ENCODE measurements around the gene SLC15A5.

Gene SLC15A5

GRCh38 chr12:16155938-16156337 is 121.5 kb downstream of the SLC15A5 start:
- no peak for TF ChIP-seq AEBP2 (tag by site-specific recombination; IDR thresholded peaks at IDR 0.05; ENCODE audit: borderline replicate concordance)
- no peak for TF ChIP-seq ZNF660 (tag by site-specific recombination; IDR thresholded peaks at IDR 0.05)
- TF ChIP-seq ZBTB8A (tag by site-specific recombination; IDR thresholded peaks at IDR 0.05), result no peak
- no peak for TF ChIP-seq KLF8 (tag by site-specific recombination; IDR thresholded peaks at IDR 0.05)
- TF ChIP-seq MZF1 (tag by site-specific recombination; IDR thresholded peaks at IDR 0.05; ENCODE audit: borderline replicate concordance), result no peak
- TF ChIP-seq ZNF175 (tag by site-specific recombination; IDR thresholded peaks at IDR 0.05), result no peak
- TF ChIP-seq ZBTB6 (tag by site-specific recombination; IDR thresholded peaks at IDR 0.05), result no peak
- no peak for TF ChIP-seq ZNF530 (tag by site-specific recombination; IDR thresholded peaks at IDR 0.05; ENCODE audit: low read depth)
- TF ChIP-seq ZNF596 (tag by site-specific recombination; IDR thresholded peaks at IDR 0.05), result no peak
- no peak for TF ChIP-seq ZNF488 (tag by site-specific recombination; IDR thresholded peaks at IDR 0.05)
- TF ChIP-seq ZNF324 (tag by site-specific recombination; IDR thresholded peaks at IDR 0.05), result no peak
- TF ChIP-seq ZNF184 (tag by site-specific recombination; IDR thresholded peaks at IDR 0.05), result no peak
- no peak for TF ChIP-seq YY2 (tag by site-specific recombination; IDR thresholded peaks at IDR 0.05)
- TF ChIP-seq ZNF600 (tag by site-specific recombination; IDR thresholded peaks at IDR 0.05), result no peak
- H3K27ac ChIP-seq (ENCODE audit: extremely low read depth, low read depth, low read length), result no peak overlapping the region
- H3K4me3 ChIP-seq (ENCODE audit: low read depth, low read length), result no peak overlapping the region
- H3K9me3 ChIP-seq (ENCODE audit: control insufficient read depth, insufficient read depth, low read depth, low read length), result no peaks in the 10 kb centered on the region
- CTCF ChIA-PET, result no interaction called here
- POLR2A ChIA-PET, result no interaction called here
- H3K36me3 ChIP-seq (ENCODE audit: control insufficient read depth in 2 of 2, insufficient read depth in 1 of 2, low read length in 2 of 2), result no peaks in the 10 kb centered on the region
- no peaks in the 10 kb centered on the region for H3K4me1 ChIP-seq (ENCODE audit: control insufficient read depth, insufficient read depth, low read length)

GRCh38 chr12:16154990-16155389 is 122.5 kb downstream of the SLC15A5 start:
- Histone ChIP-seq H3K4me3 (ENCODE audit: low read depth, low read length) (no peak overlapping the region), H3K27ac (ENCODE audit: extremely low read depth, low read depth, low read length) (no peak overlapping the region), H3K36me3 (ENCODE audit: control insufficient read depth in 2 of 2, insufficient read depth in 1 of 2, low read length in 2 of 2) (no peaks in the 10 kb centered on the region), H3K9me3 (ENCODE audit: control insufficient read depth, insufficient read depth, low read depth, low read length) (no peaks in the 10 kb centered on the region), H3K4me1 (ENCODE audit: control insufficient read depth, insufficient read depth, low read length) (no peaks in the 10 kb centered on the region)
- TF ChIP-seq ZNF555 (tag by site-specific recombination; conservative IDR thresholded peaks at IDR 0.05) (no peak), ZNF624 (tag by site-specific recombination; IDR thresholded peaks at IDR 0.05) (no peak), ZNF335 (tag by site-specific recombination; conservative IDR thresholded peaks at IDR 0.05) (no peak), KLF1 (tag by site-specific recombination; IDR thresholded peaks at IDR 0.05) (no peak), ZNF155 (tag by site-specific recombination; IDR thresholded peaks at IDR 0.05) (no peak), BCL6B (tag by site-specific recombination; IDR thresholded peaks at IDR 0.05) (no peak), ZNF704 (tag by site-specific recombination; IDR thresholded peaks at IDR 0.05) (no peak)
- ChIA-PET POLR2A (no interaction called here), CTCF (no interaction called here)
